Vagina (tissue), 2 donors: ENCODE data around the gene RBFOX1.

Experiments
- POLR2A ChIP-seq, 2 donors: fragments of 450-650 bp; IDR thresholded peaks; one replicate each; pipeline ENCODE4 v1.6.1; 2017; ENCODE audit warnings: antibody characterized with exemption in 2 of 2, mild to moderate bottlenecking in 2 of 2, moderate library complexity in 2 of 2
- TF ChIP-seq, protein P1 (sequence below), 3 experiments: fragments of 450-650 bp in 2 of 3; fragments of 200-600 bp in 1 of 3; sonication (generic) in 1 of 3; IDR thresholded peaks; one replicate each; pipeline ENCODE4 v1.5.1; 2017 to 2019; ENCODE audit warnings: antibody characterized with exemption in 3 of 3, mild to moderate bottlenecking in 2 of 3, moderate library complexity in 2 of 3

DNA sequence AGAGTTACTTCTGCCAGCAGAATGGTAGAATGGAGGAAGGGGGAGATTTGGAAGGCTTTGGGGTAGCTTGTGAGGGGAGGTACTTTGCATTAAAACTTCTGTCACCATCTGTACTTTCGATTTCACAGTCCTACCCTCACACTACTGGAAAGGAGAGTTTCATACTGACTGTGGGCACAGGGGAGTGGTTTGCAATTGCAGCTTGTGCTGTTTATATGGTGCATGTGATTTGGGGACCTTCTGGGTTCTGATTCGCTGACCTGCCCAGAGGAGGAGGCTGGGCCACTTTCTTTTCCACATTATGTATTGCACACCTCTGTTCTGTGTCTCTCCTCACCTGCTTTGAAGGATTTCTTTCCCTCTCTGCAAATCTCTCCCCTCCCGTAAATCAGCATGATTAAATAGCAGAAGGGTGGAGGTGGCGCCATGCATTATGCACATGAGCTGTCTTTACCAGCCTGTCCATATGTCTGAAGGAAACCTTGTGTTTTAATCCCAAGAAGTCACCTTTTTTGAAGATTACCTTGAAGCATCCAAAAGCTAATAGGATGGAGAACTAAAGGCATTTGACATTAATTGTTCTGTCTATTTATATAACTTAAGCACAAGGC, 90.9 kb downstream of the RBFOX1 start:
- TF ChIP-seq, protein P1, sequence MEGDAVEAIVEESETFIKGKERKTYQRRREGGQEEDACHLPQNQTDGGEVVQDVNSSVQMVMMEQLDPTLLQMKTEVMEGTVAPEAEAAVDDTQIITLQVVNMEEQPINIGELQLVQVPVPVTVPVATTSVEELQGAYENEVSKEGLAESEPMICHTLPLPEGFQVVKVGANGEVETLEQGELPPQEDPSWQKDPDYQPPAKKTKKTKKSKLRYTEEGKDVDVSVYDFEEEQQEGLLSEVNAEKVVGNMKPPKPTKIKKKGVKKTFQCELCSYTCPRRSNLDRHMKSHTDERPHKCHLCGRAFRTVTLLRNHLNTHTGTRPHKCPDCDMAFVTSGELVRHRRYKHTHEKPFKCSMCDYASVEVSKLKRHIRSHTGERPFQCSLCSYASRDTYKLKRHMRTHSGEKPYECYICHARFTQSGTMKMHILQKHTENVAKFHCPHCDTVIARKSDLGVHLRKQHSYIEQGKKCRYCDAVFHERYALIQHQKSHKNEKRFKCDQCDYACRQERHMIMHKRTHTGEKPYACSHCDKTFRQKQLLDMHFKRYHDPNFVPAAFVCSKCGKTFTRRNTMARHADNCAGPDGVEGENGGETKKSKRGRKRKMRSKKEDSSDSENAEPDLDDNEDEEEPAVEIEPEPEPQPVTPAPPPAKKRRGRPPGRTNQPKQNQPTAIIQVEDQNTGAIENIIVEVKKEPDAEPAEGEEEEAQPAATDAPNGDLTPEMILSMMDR (IDR thresholded peaks at IDR 0.05): no peak
- TF ChIP-seq POLR2A (IDR thresholded peaks at IDR 0.05): no peak
